ELF-1 (cell line): Measurements from ENCODE around the gene COA1.
"Not testable (repeated sequence)": the region's sequence is repeated elsewhere in the genome, so short reads cannot be mapped to it uniquely, and the experiment has no call there.

Experiments used
- DNase-seq: peaks from one replicate; pipeline ENCODE4 v3.0.0-alpha.2; 2016; ENCODE audit warnings: low read depth, low spot score

The COA1 gene

DNA sequence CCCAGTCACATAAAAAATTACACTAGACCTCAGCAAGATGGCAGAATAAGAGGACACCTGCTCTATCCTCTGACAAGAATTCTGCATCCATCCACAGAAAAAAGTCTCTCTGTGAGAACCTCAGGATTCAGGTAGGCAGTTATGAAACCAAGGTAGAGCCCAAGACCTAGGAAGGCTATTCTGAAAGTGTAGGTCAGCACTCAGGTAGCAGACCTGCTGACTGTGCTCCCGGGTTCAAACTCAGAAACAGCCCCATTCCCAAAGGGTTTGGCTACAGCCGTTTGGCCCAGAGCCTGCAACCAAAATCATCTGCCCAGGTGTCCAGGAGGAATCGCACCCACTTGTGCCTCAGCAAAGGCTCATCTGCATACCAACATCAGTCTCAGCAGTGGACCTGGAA, 37.7 kb downstream of the COA1 start:
- no peak for DNase-seq

DNA sequence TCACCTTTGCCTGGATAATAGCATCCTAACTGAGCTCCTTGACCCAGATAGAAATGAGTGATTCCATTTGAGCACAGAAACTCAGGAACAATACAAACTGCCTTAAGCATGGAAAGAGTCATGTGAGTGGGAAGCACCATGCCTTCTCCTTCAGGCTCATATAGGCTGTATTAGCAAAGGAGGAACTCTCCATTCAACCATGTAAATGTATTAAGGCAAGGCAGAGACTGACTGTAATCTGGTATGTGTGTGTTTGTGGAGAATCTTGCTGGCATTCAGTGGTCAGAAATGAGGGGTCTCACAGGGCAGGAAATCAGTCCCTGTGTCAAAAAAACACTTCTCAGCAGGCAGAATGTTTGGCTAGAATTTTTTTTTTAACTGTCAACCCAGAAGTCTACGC, 40.2 kb downstream of the COA1 start:
- DNase-seq, result no peak

DNA sequence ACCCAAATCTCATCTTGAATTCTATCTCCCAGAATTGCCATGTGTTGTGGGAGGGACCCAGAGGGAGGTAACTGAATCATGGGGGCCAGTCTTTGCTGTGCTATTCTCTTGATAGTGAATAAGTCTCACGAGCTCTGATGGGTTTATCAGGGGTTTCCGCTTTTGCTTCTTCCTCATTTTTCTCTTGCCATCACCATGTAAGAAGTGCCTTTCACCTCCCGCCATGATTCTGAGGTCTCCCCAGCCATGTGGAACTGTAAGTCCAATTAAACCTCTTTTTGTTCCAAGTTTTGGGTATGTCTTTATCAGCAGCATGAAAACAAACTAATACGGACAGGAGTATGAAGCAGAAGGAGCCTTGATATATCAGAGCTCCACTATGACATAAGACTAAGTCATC, 41.5 kb downstream of the COA1 start:
- not testable (repeated sequence) for DNase-seq

DNA sequence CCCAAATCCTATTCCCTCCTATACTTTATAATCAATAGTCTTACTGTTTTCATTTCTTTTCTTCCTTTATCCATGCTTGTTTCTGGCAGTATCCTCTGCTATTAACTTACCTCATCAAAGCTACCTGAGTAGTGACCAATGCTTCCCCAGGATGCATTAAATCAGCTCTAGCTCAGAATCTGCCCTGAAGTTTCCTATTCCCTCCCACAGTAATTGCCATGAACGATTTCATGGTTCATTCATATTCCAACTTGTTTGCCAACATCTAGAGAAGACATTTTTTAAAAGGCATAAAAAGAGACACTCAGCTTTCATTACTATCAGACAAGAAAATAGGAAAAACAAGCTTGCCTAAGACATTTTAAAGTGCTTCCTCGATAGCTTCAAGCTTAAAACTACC, 42.3 kb downstream of the COA1 start:
- DNase-seq, result no peak

DNA sequence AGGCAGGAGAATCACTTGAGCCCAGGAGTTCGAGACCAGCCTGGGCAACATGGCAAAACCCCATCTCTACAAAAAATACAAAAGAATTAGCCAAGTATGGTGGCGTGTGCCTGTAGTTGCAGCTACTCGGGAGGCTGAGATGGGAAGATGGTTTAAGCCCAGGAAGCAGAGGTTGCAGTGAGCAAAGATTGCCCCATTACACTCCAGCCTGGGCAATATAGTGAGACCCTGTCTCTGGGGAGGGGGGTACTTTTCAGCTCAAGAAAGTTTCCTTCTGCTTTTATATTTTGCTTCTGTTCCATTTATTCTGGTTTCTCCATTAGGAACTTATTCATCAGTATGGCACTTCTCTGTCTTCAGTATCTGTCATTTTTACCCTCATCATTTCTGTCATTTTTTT, 48.6 kb downstream of the COA1 start:
- DNase-seq, result no peak

DNA sequence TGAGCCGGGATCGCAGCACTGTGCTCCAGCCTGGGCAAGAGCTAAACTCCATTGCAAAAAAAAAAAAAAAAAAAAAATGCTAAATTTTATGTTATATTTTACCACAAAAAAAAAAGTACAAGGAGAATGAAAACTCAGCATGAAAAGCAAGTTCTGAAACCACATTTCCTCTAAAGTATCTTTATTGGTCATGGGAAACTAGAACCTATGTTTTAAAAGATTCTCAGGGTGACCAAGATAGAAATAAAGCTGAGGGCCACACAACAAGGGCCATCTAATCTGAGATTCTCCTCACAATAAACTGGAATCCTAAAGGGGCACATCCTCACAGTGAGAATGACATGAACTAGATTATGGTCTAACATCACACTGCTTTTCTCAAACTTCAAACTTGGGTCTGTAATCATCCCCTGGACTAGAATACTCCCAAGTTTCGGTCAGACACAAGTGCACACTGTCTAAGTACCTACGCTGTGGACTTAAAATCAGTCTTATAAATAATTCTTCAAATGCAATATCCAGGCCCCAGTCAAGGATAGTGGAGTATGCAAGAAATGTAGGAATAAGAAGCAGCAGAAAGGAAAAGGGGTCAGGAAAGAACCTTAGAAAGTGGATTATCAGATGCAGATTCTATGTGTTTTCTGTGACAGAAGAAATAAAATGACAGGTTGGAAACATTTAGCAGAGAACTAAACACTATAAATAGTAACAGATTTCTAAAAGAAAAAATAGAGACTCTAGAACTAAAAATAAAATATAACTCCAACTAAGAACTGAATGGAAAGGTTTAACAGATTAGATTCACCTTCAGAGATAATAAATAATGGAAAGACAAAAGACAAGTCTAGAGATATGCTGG, 49.9 kb downstream of the COA1 start:
- DNase-seq, result no peak

DNA sequence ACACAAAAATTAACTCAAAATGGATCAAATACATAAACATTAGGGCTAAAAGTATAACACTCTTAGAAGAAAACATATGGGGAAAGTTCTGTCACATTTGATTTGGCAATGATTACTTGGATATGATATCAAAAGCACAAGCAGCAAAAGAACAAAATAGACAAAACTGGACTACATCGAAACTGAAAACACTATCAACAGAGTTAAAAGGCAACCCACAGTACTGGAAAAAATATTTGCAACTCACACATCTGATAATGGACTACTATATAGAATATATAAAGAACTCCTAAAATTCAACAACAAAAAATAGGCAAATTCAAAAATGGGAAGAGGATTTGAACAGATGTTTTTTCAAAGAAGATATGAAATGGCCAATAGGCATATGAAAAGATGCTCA, 51.0 kb downstream of the COA1 start:
- no peak for DNase-seq

DNA sequence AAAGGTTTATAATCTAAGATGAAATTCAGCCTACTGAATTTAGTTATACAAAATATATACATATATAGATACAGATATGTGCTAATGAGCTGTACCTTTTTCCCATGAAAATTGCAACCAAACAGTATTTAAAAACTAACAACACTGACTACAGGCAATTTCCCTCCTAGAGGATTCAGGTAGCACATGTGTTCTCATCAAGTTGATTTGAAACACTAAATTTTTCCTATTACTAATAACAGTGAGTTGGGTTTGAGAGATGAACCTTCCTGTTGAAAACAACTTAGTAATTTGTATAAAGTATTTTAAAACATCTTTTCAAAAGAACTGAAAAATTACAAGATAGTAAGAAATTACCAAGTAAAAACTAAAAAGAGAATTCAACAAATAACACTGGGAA, 51.5 kb downstream of the COA1 start:
- no peak for DNase-seq

DNA sequence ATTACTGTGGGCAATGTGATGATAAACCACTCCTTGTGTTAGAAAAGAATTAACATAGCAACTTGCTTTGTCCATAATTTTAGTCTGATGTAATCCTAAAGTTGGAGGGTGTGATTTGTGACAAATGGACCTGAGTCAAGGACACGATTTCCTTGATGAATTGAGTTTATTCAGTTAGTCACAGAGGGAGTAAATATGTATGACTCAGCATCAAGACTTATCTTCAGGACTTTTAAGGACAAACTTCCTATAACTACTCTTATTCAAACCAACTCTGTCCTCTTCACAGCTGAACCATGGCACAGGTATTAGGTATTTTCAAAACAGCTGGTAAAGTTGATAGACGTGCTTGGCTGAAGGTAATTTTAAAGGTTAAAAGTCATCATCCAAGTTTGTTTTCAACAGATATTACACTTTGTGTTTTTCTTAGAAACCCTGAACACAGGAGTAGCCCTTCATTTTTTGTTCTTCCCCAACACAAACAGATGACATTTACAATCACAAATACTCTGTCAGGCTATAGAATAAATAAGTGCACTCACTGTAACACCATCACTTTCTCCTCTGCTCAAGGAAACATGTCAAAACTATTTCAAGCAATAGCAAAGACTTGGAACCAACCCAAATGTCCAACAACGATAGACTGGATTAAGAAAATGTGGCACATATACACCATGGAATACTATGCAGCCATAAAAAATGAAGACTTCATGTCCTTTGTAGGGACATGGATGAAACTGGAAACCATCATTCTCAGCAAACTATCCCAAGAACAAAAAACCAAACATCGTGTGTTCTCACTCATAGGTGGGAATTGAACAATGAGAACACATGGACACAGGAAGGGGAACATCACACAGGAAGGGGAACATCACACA, 54.5 kb downstream of the COA1 start:
- no peak for DNase-seq

DNA sequence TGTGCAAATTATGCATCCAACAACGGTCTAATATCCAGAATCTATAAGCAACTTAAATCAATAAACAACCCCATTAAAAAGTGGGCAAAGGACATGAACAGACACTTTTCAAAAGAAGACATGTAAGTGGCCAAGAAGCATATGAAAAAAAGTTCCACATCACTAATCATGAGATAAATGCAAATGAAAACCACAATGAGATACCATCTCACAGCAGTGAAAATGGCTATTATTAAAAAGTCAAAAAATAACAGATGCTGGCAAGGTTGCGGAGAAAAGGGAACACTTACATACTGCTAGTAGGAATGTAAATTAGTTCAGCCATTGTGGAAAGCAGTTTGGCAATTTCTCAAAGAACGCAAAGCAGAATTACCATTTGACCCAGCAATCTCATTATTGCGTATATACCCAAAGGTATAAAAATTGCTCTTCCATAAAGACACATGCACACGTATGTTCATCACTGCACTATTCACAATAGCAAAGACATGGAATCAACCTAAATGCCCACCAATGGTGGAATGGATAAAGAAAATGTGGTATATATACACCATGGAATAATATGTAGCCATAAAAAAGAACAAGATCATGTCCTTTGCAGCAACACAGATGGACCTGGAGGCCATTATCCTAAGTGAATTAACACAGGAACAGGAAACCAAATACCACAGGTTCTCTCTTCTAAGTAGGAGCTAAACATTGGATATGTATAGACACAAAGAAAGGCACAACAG, 55.9 kb downstream of the COA1 start:
- not testable (repeated sequence) for DNase-seq

DNA sequence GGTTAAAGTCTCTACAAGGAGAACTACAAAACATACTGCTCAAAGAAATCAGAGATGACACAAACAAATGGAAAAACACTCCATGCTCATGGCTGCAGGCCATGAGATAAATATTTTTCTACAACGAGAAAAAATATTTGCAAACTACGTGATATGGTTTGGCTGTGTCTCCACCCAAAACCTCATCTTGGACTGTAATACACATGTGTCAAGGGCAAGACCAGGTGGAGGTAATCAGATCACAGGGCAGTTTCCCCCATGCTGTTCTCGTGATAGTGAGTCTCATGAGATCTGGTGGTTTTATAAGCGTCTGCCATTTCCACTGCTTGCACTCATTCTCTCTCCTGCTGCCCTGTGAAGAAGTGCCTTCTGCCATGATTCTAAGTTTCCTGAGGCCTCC, 57.8 kb downstream of the COA1 start:
- DNase-seq, result no peak

DNA sequence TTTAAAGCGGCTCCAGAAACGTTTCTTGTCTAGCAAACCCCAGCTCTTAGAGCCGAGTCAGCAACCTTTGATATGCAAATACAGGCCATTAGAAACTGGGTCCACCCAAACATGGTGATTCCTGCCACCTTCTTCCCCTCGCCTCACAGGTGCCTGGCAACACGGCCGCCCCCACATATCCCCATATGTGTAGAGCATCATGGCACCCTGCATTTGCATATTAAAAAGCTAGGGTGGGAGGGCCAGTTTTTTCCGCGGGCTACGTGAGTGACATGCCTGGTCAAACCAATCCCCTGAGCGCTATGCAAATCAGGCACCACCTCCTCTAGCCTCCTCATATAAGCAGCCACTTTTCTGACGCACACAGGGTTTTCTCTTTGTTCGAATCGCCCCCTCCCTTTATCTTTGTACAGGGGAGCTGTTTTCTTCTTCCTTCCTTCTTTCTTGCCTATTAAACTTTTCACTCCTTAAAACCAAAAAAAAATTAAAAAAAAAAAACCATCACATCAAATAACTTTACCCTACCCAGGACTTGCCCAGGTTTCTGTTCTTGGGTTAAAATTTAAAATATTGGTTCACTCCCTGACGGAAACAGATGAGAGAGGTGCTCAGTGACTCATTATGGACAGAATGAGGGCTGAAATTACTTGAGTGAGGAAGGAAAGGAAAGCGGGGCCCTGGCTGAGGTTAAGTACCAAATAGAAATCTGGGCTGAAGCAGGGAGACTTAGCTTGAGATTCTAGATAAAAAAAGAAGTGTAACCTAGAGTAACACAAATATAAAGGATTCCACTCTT, 59.8 kb downstream of the COA1 start:
- DNase-seq, result peak; percentile 86

DNA sequence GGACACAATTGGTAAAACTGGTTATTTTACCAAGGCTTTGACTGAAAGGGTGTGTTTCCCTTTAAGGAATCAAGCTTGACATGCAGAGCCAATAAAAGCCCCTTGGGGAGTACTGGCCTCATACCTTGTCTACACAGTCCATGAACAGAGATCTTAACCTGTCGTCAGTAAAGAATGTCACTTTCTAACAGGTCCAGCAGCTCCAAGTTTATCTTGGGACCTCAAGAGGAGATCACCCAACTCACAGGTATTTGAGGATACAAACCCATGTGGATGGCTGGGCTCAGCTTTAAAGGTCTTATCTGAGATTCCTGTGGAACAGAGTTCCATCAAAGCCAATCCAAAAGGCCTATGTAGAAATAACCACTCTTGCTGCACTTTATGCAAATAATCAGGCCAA, 61.3 kb downstream of the COA1 start:
- no peak for DNase-seq

DNA sequence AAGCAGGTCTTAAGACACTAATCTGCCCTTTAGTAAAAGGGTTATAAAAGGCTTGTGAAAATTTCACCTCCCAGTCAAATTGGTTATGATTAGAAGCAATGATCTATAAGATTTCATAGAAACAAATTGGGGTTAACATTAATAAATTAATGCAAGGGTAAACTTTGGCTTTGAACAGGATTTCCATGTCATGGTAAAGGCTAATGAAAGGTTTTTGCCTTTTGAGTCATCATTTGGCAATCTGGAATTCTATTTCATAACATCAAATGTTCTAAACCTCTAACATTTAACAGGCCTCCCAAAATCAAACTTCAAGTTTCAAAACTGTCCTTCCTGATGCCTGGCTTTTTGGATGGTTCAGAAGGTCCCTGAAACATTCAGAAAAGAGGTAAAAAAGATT, 62.4 kb downstream of the COA1 start:
- no peak for DNase-seq

DNA sequence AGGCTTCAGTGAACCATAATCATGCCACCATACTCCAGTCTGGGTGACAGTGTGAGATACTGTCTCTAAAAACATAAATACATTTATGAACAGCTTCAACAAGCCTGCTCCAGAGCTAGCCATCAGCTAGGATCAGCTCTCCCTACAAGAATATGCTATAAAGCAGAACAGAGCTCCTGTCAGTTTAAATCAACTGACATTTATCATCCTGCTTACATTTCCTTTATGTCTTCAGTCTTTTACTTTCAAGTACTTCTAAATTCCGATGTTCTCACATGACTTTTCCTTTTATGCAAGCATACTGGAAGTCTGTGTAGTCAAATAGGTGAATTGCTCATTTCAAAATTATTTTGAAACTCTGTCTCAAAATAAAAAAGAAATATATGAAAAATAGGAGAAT, 64.6 kb downstream of the COA1 start:
- DNase-seq, result no peak

DNA sequence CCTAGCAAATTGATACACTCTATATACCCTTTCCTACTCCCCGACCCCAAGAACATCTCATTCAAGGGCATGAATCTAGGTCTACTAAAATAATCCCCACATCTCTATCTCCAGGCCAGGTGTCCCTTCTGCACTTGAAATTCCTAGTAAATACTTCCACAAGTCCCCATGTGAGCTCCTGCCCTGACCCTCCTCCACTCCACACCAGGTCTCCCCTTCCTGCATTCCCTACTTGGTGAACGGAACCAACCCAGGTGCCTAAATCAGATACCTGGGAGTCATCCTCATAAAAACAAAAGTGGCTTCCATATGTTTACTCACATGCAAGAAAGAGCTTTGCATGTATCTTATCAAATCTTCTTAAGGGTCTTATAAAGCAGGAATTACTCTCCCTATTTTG, 69.2 kb downstream of the COA1 start:
- DNase-seq, result no peak

DNA sequence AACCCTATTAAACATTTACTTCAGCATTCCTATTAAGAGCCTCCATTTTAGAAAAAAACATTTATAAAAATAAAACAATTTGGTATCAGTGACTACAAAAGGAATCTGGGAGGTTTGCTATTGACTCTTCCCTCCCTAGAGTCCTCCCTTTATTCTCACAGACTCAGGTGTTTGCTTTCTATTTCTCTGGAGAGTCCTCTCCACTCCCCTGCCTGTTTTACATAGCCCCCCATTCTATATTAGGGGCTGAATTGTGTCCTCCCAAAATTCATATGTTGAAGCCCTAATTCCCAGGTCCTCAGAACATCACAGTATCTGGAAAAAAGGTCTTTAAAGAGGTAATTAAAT, 69.8 kb downstream of the COA1 start:
- DNase-seq, result no peak

DNA sequence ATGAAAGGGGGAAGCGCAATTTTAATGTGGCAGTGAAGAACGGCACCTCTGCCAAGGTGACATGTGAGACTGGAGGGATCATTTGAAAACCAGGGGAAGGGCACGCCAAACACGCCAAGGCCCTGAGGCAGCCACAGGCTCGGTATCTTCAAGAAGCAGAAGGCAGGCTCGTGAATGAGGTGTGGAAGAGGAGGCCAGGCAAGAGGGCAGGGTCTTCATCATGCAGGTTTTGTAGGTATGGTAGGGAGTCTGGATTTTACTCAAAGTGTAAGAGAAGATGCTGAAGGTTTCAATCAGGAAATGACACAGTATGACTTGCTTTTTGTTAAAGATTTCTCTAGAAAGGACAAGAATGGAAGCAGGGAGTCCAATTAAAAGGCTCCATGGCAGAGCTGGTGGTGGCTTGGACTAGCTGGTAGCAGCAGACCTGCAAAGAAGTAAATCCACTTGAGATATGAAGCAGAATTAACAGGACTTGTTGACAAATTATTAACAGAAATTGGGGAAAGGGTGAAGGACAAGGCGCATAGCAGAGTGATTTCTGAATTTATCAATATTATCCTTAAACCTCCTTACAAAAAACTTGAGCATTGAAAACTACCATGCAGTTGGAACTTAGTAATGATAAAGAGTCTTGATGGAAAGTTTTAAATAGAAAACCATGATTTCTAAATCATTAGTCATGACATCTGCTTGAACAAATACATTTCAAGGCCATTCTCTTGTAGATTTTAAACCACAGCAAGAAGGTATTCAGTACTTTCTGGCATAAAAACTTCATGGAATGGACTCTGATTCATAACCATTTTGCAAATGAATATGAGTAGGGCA, 70.4 kb downstream of the COA1 start:
- no peak for DNase-seq

DNA sequence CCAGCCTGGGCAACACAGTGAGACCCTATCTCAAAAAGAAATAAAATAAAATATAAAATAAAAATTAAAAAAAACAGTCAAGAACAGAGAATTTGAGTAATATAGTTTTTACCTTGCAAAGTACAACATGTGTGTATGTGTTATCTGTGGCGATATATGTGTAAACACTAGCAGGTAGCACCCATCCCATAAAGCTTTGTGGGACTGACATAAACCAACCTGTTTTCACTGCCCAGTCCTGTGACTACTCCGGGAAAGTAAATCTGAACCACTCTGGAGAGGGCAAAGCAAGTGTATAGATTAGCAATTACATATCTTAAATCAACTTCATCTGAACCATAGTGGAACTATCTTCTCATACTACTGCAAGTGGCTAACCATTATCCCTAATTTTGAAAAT, 72.3 kb downstream of the COA1 start:
- DNase-seq, result no peak

DNA sequence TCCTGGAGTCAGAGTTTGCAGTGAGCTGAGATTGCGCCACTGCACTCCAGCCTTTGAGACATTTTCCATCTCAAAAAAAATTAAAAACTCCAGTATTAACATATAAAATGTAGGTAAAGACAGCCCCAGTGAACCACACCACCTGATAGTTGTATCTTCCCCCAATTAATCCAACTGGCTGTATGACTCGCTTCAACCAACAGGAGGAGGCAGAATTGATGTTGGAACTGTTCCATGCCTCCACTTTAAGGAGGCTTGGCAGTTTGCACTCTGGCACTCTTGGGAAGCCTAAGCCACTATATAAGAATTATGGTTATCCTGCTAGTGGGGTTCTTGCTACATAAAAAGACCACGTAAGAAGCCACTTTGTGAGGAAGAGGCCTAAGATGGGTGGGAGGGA, 73.7 kb downstream of the COA1 start:
- DNase-seq, result no peak
